ENCODE measurements around the gene GATA3. TPM values are rescaled to one million over a fixed set of nuclear protein-coding genes. Genes with fewer than 3 reads are reported as not detected.
"Not testable (repeated sequence)": the region's sequence is repeated elsewhere in the genome, so short reads cannot be mapped to it uniquely, and the experiment has no call there.

The GATA3 gene
- polyA plus RNA-seq, 1 experiment = 0.06 TPM

DNA sequence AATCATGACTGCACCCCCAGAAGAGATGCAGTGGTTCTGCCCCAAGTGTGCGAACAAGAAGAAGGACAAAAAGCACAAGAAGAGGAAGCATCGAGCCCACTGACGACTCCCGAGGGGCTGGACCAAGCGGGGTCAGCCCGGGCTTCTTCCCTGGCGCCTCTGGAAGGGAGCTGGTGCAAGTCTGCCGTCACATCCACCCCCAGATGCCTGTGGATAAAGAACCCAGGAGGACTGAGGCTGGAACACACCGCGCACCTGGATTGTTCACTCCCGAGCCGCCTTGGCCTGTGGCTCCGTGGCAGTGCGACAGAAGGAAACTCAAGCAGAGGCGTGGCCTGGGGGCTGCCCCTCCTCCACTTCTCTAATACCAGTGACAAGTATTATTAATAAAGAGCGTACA lies 39.8 kb upstream of the GATA3 start:
- Histone ChIP-seq H3K4me3 (ENCODE audit: low read depth, low read length) (no peak overlapping the region), H3K36me3 (ENCODE audit: control insufficient read depth, insufficient read depth, low read length) (peaks cover 3% of the 10 kb centered on the region; the same call in 1 of the 2 replicates), H3K27me3 (ENCODE audit: control insufficient read depth, insufficient read depth, low read length) (no peaks in the 10 kb centered on the region)
- ChIA-PET CTCF (no interaction called here), POLR2A (no interaction called here)
- TF ChIP-seq, protein P1, sequence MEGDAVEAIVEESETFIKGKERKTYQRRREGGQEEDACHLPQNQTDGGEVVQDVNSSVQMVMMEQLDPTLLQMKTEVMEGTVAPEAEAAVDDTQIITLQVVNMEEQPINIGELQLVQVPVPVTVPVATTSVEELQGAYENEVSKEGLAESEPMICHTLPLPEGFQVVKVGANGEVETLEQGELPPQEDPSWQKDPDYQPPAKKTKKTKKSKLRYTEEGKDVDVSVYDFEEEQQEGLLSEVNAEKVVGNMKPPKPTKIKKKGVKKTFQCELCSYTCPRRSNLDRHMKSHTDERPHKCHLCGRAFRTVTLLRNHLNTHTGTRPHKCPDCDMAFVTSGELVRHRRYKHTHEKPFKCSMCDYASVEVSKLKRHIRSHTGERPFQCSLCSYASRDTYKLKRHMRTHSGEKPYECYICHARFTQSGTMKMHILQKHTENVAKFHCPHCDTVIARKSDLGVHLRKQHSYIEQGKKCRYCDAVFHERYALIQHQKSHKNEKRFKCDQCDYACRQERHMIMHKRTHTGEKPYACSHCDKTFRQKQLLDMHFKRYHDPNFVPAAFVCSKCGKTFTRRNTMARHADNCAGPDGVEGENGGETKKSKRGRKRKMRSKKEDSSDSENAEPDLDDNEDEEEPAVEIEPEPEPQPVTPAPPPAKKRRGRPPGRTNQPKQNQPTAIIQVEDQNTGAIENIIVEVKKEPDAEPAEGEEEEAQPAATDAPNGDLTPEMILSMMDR (IDR thresholded peaks at IDR 0.05; ENCODE audit: insufficient read depth, low read depth, low read length) = no peak
- no peak for DNase-seq (ENCODE audit: low read depth)

DNA sequence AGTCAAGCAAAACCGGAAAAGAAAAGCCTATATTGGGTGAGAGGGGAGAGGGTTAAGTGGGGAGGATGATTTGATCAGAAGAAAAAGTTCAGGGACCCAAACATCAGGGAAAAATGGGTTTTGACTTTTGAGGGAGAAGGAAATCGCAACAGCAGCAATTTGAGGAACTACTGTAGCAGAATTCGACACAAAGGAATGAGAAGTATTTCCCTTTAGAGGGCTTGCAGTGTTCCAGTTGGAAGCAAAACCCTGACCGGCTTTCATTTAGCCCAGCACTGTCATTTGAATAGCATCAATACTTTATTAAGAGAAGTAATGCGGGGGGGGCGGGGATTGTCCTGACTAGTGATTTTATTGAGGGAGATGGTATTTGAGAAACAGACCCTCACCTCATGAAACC lies 37.2 kb upstream of the GATA3 start:
- TF ChIP-seq, protein P1 (IDR thresholded peaks at IDR 0.05; ENCODE audit: insufficient read depth, low read depth, low read length) = no peak
- ChIA-PET POLR2A (no interaction called here), CTCF (interaction anchor here (0.8 kb wide), 1 partner anchor 120 kb away, joined by 3 read pairs; no protein-coding TSS in a partner anchor)
- no peak for DNase-seq (ENCODE audit: low read depth)
- H3K27me3 ChIP-seq (ENCODE audit: control insufficient read depth, insufficient read depth, low read length) = no peaks in the 10 kb centered on the region
- H3K36me3 ChIP-seq (ENCODE audit: control insufficient read depth, insufficient read depth, low read length) = peaks cover 1% of the 10 kb centered on the region; the same call in 1 of the 2 replicates
- no peak overlapping the region for H3K4me3 ChIP-seq (ENCODE audit: low read depth, low read length)

DNA sequence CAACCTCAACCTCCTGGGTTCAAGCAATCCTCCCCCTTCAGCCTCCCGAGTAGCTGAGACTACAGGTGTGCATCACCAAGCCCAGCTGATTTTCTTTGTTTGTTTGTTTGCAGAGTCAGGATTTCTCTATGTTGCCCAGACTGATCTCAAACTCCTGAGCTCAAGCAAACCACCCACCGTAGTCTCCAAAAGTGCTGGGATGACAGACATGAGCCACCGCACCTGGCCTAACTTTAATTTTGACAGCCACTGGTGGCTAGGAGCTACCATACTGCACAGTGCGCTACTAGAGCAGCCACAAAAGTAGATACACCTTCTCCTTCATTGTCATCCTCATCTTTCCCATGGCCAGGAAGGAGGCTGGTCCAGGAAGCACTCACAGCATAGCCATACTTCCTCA lies 31.2 kb upstream of the GATA3 start:
- H3K4me3 ChIP-seq (ENCODE audit: low read depth, low read length) = no peak overlapping the region
- no peaks in the 10 kb centered on the region for H3K36me3 ChIP-seq (ENCODE audit: control insufficient read depth, insufficient read depth, low read length)
- CTCF ChIA-PET = no interaction called here
- POLR2A ChIA-PET = no interaction called here
- TF ChIP-seq, protein P1 (IDR thresholded peaks at IDR 0.05; ENCODE audit: insufficient read depth, low read depth, low read length) = no peak
- DNase-seq (ENCODE audit: low read depth) = no peak
- no peaks in the 10 kb centered on the region for H3K27me3 ChIP-seq (ENCODE audit: control insufficient read depth, insufficient read depth, low read length)

DNA sequence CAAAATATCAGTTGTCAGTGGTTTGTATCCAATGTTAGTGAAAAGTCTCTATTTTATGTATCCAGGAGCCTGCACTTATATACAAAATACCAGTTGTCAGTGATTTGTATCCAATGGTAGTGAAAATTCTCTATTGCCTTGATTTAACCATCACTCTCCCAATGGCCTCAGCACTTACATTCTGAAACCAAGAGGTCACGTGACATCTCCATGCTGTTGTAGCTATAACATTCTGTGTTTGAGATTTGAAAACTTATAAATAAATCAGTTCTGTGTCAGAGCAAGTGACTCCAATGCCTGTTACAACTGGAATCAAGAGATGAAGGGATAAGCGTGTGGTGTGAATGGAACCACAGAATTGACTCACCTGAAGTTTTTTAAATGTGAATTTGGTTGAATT lies 30.6 kb upstream of the GATA3 start:
- Histone ChIP-seq H3K36me3 (ENCODE audit: control insufficient read depth, insufficient read depth, low read length) (no peaks in the 10 kb centered on the region), H3K27me3 (ENCODE audit: control insufficient read depth, insufficient read depth, low read length) (no peaks in the 10 kb centered on the region), H3K4me3 (ENCODE audit: low read depth, low read length) (no peak overlapping the region)
- ChIA-PET POLR2A (no interaction called here), CTCF (no interaction called here)
- TF ChIP-seq, protein P1 (IDR thresholded peaks at IDR 0.05; ENCODE audit: insufficient read depth, low read depth, low read length) = no peak
- DNase-seq (ENCODE audit: low read depth) = no peak

DNA sequence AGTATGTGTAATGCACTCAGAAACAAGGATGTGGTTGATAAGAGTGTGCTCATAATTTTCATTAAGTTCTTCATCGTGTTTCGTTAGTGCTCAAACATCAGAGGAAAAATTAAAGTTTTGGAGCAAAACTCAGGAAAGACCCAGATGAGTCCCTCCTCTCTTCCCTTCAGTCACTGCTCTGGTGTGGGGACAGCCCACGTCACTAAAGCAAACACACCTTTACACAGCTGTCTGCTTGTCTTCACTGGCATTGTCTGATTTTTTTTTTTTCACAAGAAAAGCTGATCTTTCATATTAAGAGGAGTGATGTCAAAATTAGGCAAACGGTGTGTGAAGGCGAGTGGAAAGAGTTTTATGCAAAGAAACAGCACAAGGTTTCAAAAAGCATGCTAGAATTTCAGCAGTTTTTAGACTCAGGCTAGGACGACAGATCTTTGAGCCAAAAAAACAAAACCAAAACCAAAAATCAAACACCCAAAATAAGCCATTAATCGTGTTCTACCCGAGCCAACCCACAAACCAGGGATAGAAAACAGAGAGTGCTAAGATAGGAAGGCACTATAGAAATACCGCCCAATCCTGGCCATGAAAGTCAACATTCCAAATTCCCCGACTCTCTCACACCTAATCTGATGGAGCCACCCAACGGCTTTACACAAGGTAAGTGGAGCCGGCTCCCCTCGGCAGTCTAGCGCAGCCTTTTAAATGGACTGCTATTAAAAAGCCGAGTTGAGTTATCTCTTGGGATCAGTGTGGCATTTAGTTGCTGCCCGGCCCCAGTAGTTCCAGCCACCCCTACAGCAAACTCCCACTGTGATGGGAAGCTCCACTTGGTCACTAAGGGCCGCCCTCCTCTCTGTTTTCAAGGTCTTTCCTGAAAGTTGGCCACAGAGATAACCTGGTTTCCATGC lies 27.9 kb upstream of the GATA3 start:
- Histone ChIP-seq H3K36me3 (ENCODE audit: control insufficient read depth, insufficient read depth, low read length) (no peaks in the 10 kb centered on the region), H3K4me3 (ENCODE audit: low read depth, low read length) (peak overlapping the region; percentile 17; the same call in 1 of the 2 replicates), H3K27me3 (ENCODE audit: control insufficient read depth, insufficient read depth, low read length) (peaks cover 9% of the 10 kb centered on the region)
- ChIA-PET CTCF (no interaction called here), POLR2A (no interaction called here)
- TF ChIP-seq, protein P1 (IDR thresholded peaks at IDR 0.05; ENCODE audit: insufficient read depth, low read depth, low read length) = no peak
- no peak for DNase-seq (ENCODE audit: low read depth)

DNA sequence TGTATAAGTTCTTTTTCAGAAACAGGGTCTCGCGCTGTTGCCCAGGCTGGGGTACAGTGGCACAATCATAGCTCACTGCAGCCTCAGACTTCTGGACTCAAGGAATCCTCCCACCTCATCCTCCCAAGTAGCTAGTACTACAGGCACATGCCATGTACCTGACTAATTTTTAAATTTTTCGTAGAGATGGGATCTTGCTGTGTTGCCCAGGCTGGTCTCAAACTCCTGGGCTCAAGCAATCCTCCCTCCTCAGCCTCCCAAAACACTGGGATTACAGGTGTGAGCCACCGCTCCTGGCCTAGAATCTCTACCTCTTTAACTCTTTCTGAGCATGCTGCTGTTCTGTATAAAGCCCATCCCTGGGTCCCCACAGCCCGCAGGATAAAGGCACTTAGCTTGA lies 23.3 kb upstream of the GATA3 start:
- H3K4me3 ChIP-seq (ENCODE audit: low read depth, low read length); POLR2A ChIA-PET; H3K36me3 ChIP-seq (ENCODE audit: control insufficient read depth, insufficient read depth, low read length); CTCF ChIA-PET; DNase-seq (ENCODE audit: low read depth): not testable (repeated sequence)
- peaks cover 38% of the 10 kb centered on the region for H3K27me3 ChIP-seq (ENCODE audit: control insufficient read depth, insufficient read depth, low read length)

Measured in BJ (cell line).